GM18505 (cell line): ENCODE measurements around the gene OLIG3.

Source experiments
- ATAC-seq: cut with Tn5 transposase; IDR thresholded peaks from one replicate; pipeline ENCODE4 v1.9.1; 2021; ENCODE audit not compliant: unreplicated experiment
- POLR2A ChIP-seq: IDR thresholded peaks from 4 replicates; pipeline ENCODE4 v1.6.1; 2011; ENCODE audit warnings: borderline replicate concordance; ENCODE audit not compliant: insufficient read depth, insufficient read length; ENCODE audit errors: extremely low read depth

OLIG3 gene

GRCh38 chr6:137512757-137513605, 18.8 kb upstream of the OLIG3 start:
- no peak for TF ChIP-seq POLR2A
- ATAC-seq, result no peak

GRCh38 chr6:137510923-137511322, 16.7 kb upstream of the OLIG3 start:
- no peak for ATAC-seq
- no peak for TF ChIP-seq POLR2A

- no peak for TF ChIP-seq POLR2A
- no peak for ATAC-seq
Measured at GRCh38 chr6:137498481-137499190, 4.4 kb upstream of the OLIG3 start.

GRCh38 chr6:137497721-137498463, 3.7 kb upstream of the OLIG3 start:
- ATAC-seq, result no peak
- TF ChIP-seq POLR2A, result no peak

GRCh38 chr6:137496909-137497720, 2.9 kb upstream of the OLIG3 start:
- TF ChIP-seq POLR2A, result no peak
- ATAC-seq, result no peak

- no peak for TF ChIP-seq POLR2A
Measured at GRCh38 chr6:137496368-137496767, 2.2 kb upstream of the OLIG3 start.

GRCh38 chr6:137495703-137496336, 1.6 kb upstream of the OLIG3 start:
- ATAC-seq, result no peak
- TF ChIP-seq POLR2A, result no peak

More at GRCh38 chr6:137496368-137496767, 2.2 kb upstream of the OLIG3 start:
- no peak for ATAC-seq

GRCh38 chr6:137494988-137495702, 951 bp upstream of the OLIG3 start:
- no peak for ATAC-seq
- no peak for TF ChIP-seq POLR2A

- ATAC-seq, result no peak
Measured at GRCh38 chr6:137493218-137494038, 766 bp downstream of the OLIG3 start.

GRCh38 chr6:137492289-137493217, 1.6 kb downstream of the OLIG3 start:
- TF ChIP-seq POLR2A, result no peak

More at GRCh38 chr6:137493218-137494038, 766 bp downstream of the OLIG3 start:
- TF ChIP-seq POLR2A, result no peak

More at GRCh38 chr6:137492289-137493217, 1.6 kb downstream of the OLIG3 start:
- no peak for ATAC-seq
